GM13976 (cell line): ENCODE data around the gene TLR2.

Experiments
- DNase-seq: peaks from one replicate; pipeline ENCODE4 v3.0.0; 2012; ENCODE audit warnings: low spot score
- CTCF ChIP-seq: IDR thresholded peaks from 2 replicates; pipeline ENCODE4 v1.5.1; 2012; ENCODE audit warnings: borderline replicate concordance, mild to moderate bottlenecking; ENCODE audit not compliant: insufficient read depth; ENCODE audit errors: extremely low read depth, missing control alignments, control extremely low read depth
- in situ Hi-C: fragments of 300-500 bp; cut with MboI; formaldehyde crosslinking; loops from one replicate; pipeline ENCODE4 v1.12.0; 2022; ENCODE audit warnings: low sequenced_read_pairs, mixed read lengths, inconsistent platforms; ENCODE audit not compliant: unreplicated experiment

TLR2 gene

DNA sequence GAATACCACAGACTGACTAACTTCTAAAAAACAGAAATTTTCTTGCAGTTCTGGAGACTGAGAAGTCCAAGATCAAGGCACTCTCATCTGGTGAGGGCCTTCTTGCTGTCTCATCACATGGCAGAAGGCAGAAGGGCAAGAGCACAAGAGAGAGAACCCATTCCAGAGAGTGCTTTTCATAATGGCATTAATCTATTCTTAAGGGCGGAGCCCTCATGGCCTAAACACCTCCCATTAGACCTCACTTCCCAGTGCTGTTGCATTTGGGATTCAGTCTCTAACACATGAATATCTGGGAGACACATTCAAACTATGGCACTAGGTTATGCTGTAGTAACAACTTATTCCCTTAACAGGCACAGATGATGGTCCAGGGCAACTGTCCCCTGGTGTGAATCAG is 37.1 kb upstream of the TLR2 start:
- in situ Hi-C loops, result loop anchor here (10.0 kb wide), 1 partner anchor 492 kb away; no protein-coding TSS in a partner anchor
- no peak for DNase-seq
- TF ChIP-seq CTCF, result no peak

DNA sequence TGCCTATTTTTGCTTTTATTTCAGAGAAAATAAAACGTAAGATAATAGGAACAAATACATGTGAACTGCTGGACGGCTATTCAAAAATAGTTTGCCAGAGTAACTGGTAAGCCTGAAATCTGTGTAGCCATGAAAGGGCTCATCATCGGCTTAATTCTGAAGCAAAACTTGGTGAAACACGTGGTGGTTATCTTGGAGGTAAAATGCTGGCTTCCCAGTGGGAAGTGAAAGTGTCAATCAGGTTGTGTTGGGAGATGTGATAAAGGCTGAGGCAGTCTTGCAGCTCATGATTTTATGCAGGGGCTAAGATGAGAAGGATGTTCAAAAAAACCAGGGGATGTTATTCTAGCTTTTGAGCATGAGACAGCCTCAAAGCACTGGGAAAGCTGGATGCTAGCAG is 36.1 kb upstream of the TLR2 start:
- no peak for DNase-seq
- no peak for TF ChIP-seq CTCF
- in situ Hi-C loops, result loop anchor here (10.0 kb wide), 1 partner anchor 493 kb away; no protein-coding TSS in a partner anchor

- DNase-seq, result no peak
- TF ChIP-seq CTCF, result no peak
- in situ Hi-C loops, result loop anchor here (10.0 kb wide), 1 partner anchor 495 kb away; no protein-coding TSS in a partner anchor
These were observed 34.5 kb upstream of the TLR2 start for GRCh38 chr4:153649572-153649991.

GRCh38 chr4:153651116-153651515 is 33.0 kb upstream of the TLR2 start:
- DNase-seq, result no peak
- in situ Hi-C loops, result no loop called here
- no peak for TF ChIP-seq CTCF

GRCh38 chr4:153651587-153651986 is 32.5 kb upstream of the TLR2 start:
- DNase-seq, result no peak
- in situ Hi-C loops, result no loop called here

DNA sequence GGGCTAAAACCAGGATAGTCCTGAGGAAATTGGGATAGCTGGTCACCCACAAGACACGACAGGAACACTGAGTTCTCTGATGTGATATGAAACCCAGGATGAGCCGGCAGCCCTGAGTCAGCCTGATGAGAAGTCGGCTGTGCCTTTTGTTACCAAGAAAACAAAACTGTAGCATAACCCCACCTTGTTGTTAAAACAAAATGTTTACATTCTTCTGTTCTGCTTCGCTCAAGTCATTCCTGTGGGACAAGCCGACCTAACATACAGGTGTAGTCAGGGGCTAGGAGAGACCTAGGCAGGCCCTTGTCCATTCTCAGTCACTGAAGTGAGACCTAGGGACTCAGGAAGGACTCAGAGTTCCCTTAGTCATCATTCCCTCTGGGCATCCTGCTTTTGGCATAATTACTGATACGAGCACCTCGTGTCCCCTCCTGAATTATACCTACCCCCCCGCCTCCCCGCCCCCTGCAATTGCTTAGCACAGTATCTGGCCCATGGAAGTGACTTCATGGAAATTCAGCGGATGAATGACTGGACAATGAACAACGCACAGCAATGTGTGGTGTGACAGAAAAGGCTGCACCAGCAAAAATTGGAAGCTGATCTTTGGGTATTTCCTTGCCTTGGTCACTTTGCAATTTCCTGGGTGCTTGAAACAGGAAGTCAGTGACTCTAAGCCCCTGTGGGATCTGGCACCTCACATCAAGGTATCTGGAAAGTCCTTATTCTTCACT is 31.9 kb upstream of the TLR2 start:
- no peak for DNase-seq
- in situ Hi-C loops, result no loop called here
- no peak for TF ChIP-seq CTCF

More at GRCh38 chr4:153651587-153651986, 32.5 kb upstream of the TLR2 start:
- no peak for TF ChIP-seq CTCF
